Activated CD8-positive, alpha-beta memory T cell treated with anti-CD3 and anti-CD28 coated beads for 4 hours (primary cell): ENCODE results near the gene RAD51B.

Experiments
- DNase-seq, 2 donors: peaks; one replicate each; pipeline ENCODE4 v3.0.0-alpha.2; 2020; ENCODE audit warnings: low read depth in 2 of 2

The RAD51B gene

DNA sequence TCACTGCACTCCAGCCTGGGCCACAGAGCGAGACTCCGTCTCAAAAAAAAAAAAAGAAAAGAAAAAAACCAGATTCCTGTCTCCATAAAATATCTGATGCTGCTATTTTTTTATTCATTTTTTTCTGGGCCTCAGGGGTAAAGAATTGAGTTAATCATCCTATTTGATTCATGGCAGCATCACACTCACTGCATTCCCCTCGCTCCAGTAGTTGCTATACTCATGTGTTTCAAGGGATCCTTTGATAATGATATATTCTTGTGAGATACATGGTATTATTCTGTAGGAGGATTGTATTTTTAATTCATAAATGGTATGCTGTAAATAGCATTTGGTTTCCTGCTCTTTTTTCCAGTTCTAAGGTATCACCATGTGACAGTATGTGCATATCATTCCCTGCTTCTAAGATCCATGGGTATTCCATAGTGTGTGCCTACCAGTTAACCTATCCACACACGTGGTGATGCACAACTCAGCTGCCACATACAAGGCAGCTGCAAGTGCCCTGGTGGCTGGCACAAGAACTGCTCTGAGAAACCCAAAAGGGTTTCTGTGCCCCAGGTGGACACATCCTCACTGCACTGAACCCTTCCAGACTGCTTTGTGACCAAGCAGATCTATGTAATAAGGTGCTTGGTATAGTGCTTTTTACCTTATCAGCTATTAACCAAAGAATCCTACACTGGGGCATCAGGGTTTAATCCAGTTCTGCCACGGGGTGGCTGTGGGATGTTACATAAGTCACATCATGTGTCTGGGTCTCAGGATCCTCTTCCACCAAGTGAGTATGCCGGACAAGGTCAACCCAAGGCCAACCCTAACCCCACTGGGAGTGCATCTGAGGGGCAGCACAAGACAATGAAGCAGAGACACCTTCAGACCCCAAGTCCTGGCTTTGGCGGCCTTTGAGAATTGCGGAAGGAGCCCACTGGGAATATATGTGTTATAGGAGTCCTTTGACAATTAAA is 898.7 kb downstream of the RAD51B start:
- DNase-seq, result no peak

DNA sequence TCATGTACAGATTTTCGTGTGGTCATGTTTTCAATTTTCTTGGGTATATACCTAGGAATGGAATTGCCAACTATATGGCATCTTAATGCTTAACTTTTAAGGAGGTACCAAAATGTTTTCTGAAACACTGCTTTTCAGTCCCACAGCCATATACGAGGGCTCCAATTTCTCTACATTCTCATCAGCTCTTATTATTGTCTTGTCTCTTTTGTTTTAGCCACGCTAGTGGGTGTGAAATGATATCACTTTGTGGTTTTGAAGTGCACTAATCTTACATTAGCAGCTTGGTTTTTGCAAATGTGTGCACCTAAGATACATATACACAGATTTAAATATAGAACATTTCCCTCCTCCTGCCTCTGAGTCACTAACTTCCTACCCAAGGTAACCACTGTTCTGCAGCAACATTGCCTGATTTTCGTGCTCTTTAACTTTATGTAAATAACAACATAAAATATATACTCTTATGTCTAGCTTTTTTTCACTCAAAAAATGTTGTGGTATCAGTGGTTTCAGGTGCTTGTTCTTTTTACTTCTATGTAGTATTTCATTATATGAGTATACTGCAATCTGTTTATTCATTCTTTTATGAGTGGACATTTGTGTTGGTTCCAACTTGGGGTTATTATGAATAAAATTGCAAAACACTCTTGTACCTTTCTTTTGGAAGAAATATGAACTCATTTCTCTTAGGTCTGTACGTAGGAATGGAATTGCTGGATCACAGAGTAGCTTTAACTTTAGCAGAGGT is 900.2 kb downstream of the RAD51B start:
- no peak for DNase-seq

DNA sequence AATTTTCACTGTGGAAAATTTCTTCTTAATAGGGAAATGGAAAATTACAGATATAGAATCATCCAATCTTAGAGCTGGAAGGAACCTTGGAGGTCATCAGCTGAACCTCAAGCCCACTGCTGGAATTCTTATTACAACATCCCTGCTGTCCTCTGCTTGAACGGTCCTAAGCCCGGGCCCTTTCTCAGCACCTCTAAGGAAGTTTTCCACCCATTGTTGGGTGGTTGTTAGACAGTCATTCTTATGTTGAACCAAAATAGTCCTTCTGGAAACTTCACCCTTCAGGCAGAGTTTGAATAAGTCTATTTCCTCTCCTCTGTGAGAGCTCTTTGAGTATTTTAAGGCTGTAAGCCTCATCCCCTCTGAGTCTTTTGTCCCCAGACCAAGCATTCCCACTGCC is 902.6 kb downstream of the RAD51B start:
- no peak for DNase-seq

DNA sequence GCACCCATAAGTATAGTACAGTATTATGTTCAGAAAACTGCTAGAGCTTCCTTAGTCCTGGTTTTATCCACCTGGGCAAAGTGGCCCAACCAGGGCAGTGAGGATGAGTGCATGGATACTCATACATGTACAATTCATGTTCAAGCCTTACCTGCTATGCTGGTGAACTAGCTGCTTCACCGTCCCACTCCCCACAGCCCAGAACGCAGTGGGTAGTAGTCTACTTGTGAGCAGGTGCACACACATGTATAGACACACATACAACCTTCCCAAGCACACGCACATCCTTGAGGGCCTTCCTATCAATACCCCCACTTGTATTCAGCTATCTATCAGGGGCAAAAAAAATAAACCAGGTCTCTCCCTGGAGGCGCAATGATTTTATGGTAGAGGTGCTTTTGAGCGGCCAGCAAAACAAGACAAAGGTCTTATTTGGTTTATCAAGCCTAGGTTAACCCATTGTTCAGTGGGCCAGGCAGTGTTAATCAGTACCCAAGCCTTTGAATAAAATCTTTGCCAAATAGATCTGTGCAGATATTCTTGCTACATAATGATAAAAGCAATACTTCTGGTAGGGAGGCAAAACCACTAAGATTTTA is 903.5 kb downstream of the RAD51B start:
- DNase-seq, result no peak

DNA sequence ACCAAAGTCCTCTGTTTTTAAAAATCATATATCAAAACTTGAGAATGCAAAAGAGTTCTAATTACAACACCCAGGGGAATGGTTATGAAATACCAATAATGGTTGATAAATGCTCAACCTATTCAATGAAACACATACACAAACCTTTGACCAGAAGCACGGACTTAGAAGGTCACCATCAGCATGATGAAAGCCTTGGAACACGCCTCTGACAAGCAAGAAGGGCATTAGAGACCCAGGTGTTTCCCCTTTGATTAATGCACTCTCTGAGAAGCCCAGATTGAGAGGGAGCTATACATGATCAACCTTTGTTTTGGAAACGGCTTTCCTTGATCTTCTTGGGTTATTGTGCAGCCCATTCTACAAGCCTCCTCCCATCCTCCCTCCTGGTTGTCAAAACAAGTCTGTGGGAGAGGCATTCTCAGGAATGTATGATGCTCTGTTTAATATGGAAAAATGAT is 904.3 kb downstream of the RAD51B start:
- no peak for DNase-seq

DNA sequence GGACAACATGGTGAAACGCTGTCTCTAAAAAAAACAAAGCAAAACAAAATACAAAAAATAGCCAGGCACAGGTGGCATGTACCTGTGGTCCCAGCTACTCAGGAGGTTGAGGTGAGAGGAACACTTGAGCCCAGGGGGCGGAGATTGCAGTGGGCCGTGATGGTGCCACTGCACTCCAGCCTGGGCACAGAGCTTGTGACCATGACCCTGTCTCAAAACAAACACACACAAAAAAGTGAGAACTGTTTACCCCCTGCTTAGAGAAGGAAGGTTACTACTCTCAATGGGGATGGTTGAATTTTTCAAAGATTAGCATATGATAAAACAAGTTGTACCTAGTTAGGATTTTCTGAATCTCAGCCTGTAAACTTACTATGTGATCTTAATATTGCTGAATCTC is 905.3 kb downstream of the RAD51B start:
- DNase-seq, result no peak

DNA sequence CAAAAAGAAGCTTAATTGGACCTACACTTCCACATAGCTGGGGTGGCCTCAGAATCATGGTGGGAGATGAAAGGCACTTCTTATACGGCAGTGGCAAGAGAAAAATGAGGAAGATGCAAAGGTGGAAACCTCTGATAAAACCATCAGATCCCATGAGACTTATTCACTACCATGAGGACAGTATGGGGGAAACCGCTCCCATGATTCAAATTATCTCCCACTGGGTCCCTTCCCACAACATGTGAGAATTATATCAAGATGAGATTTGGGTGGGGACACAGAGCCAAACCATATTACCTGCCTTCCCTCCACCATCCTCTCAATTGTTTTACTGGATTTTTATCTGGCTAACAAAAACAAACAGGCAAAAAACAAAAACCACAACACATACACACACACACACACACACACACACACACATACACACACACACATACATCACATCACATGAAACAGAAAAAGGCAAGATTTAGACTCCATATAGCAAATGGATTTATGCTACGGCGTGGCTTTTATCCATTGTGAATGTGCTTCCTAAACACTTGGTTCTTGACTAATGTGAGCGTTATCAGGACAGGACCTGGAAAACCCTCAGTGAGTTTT is 906.6 kb downstream of the RAD51B start:
- no peak for DNase-seq

DNA sequence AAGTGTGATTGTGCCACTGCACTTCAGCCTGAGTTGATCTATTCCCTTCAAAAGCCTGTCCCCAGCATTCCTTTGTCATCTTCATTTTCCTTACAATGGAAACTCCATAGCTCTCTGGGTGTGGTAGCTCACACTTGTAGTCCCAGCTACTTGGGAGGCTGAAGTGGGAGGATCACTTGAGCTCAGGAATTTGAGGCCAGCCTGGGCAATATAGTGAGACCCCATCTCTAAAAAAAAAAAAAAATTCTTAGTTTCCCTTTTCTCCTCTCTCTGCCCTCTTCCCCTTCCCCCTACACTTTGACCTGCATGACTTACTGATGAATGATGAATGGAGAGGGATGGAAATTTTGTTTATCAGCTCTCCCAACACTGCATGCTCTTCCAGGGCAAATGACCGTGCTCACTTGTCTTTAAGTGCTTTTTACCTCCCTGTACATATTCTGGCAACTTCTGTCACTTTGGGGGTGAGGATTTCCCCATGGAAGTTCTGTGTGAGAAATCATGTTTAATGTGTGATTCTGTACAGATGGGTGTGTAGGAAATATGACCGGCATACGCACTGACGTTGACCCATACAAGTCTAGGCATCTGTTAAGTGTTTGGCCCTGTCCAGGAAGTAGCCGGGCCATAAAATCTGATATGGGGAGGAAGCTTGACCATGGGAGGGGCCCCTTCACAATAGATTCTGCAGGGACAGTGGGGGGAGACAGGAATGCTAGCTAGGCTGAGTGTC is 907.9 kb downstream of the RAD51B start:
- no peak for DNase-seq

DNA sequence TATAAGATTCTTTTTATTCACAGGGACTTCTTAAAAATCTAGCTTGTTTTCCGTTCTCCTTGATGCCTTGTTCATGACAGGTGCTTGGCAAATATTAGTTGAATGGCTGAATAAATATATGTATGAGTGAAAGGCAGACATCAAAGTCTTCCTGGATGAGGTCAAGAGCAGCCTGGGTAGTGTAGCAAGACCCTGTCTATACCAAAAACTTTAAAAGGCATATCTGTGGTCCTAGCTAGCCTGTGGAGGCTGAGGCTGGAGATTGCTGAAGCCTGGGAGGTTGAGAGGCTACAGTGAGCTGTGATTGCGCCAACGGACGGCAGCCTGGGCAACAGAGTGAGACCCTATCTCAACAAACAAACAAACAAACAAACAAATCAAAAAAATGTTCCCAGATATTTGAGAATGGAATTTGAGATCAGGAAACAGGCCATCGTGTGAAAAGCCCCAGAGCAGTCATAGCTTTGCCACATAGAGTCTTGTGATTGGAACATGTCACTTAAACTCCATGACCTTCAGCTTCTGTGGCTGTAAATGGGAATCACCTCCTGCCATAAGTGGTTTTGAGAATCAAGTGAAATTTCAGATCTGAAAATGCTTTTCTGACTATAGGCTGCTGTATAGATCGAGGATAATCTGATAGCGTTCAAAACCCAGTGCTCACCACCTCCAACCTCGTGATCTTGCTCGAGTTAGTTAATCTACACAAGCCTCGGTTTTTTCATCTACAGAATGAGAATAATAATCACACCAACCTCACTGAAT is 908.9 kb downstream of the RAD51B start:
- no peak for DNase-seq

DNA sequence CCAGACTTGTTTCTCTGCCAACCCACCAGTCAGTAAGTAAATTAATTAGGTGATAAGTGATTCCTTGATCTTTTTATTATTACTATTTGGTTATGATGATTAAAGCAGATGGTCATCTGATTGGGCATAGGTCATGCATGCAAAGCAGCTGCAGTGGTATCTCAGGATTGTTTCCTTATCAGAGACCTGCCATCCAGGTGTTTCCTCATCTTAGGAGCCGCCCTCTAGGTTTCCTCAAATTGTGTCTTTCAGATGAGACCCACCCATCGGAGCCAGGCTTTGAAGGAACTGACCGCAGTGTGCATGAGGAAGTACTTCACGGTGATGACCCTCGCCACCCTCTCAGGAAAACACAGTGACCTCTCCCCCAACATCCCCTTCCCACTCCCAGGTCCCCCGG is 910.0 kb downstream of the RAD51B start:
- no peak for DNase-seq

DNA sequence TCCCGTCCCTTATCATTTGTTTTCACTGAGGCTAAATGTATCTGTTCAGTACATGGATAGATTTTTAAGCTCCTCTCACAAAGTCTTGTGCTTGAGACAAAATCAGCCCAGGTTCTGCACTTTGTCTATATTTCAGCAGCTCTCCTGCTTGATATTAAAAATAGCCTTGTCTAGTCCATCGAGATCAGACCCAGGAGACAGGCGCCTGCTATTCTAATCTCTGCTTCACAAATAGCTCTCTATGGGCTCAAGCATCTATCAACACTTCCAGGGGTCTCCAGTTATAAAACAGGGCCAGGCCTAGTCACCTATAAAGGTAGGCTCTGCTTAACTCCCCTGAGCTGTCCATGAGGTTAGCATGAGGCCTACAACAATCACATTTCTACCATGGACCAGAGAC is 910.8 kb downstream of the RAD51B start:
- no peak for DNase-seq

DNA sequence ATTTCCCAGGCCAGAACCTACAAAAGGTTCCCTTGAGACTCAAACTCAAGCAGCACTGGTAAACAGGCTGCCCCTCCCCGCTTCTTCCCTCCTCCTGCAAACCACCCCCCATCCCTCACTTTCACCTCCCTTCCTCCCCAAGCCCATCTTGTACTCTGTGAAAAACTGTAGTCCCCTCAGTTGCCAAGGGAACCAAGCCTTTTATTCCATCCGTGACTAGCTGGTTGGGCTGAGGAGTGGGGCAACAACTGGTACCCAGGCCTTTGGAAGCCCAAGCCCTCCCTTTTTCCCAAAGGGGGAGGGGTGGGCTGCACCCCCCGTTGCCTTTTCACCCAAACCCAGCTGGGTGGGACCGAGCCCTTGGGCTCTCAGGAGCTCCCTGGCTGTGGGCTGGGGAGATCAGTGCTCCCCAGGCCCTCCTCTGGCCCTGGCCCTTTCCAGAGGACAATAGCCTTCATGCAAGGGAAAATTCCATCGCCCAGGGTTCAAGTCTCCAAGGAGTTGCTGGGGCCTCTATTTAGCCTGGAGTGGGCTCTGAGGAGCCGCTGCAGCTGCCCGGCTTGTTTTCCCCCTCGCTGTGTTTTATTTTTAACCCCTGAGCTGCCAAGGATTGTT is 911.3 kb downstream of the RAD51B start:
- DNase-seq, result no peak

DNA sequence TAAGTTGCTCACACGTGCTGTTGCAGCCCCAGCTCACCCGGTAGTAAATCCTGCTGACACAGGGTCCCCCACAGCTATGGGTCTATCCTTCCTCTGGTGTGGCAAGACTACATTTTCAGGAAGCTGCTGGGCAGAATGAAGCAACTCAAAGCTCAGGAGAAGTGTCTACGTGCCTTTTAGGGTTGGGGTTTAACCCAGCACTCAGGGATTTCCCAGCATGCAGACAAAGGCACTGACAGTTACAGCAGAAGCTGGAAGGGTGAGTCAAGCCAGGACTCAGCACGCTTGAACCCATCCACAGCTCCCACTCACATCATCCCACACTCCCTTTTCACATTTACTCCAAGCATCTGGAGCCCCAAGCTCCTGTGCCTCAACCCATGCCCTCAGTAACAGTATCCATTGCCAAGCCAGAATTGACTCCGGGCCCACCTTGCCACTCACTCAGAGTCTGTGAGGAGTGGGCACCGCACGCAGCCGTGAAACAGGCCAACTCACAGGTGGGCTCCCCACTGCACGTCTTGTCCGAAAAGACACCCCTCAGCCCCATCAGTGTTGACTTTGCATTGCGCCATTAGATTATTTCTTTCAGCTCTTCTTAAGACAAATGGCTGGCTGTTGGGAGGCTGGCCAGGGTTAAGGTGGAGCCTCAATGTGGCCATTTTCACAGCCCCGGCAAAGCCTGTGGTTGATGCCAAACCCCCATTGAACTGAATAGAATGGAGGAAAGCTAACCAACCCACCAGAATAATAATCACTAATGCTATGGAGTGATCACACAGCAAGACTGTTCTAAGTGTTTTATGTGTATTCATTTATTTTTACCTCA is 913.7 kb downstream of the RAD51B start:
- no peak for DNase-seq

DNA sequence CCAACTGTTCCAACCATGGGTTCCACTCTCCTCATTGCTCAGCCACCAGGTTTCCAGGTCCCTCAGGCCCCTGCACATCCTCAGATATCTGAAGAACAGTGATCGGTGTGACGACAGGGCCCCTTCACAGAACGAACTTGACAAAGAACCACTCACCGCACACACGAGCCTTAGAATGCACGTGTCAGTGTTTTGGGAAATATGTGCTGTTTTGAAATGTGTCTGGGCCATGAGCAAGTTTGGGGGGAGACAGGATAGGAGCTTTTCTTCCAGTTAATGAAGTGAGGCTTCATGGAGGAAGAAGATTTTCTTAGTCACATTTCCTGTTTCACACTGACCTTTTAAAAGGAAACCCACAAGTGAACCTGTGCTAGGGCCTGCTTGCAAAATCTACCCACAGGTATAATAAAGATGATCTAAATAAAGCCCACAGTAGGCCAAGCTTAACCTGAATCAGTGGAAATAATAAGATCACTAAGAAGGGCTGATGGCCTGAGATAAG is 914.7 kb downstream of the RAD51B start:
- peak; percentile 38 to 48 for DNase-seq

DNA sequence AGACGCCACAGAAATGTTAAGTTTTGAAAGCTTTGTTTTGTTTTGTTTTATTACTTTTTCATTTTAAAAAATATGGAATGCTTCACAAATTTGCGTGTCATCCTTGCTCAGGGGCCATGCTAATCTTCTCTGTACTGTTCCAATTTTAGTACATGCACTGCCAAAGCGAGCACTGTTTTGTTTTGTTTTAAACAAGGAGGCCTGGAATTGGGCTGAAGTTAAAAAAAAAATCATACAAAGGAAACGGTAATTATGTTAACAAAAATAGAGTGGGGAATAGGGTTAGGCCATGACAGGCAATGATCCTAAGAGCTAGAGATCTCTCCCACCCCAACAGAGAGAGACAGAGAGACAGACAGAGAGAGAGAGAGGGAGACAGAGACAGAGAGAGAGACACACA is 916.3 kb downstream of the RAD51B start:
- DNase-seq, result no peak

DNA sequence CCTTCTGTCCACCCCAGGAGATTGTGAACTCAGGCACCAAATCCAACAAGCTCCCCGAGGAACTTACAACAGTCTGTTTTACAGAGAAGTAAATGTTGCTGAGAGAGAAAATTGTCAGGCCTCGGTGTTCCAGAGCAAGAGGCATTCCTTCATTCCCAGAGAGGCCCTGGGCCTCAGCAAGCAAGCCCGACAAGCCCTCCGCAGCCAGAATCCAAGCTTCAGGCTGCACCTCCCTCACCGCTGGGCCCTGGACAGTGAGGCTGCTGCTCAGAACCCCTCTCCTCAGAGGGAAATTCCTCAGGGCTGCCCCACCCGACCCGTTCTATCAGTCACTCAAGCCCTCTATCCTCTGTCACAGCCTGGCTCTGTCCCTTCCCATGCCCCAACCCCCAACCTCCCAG is 916.9 kb downstream of the RAD51B start:
- DNase-seq, result no peak

DNA sequence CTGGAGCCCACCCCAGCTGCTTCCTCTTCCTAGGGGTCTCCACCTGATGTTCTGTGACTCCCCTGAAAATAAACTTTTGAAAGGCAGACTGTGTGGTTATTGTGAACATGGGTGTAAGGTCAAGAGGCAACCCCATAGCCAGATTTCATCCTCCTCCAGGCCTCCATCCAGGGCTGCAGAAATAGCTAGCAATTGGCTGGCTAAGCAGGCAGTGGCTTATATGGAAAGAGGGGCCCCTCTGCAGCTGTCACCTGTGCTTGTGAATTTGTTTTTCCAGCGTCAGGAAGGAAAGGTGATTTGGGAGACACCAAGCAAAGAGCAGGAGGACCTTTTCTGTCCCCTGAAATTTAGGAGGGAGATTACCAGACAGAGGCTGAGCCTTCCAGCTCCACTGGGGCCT is 917.5 kb downstream of the RAD51B start:
- no peak for DNase-seq

DNA sequence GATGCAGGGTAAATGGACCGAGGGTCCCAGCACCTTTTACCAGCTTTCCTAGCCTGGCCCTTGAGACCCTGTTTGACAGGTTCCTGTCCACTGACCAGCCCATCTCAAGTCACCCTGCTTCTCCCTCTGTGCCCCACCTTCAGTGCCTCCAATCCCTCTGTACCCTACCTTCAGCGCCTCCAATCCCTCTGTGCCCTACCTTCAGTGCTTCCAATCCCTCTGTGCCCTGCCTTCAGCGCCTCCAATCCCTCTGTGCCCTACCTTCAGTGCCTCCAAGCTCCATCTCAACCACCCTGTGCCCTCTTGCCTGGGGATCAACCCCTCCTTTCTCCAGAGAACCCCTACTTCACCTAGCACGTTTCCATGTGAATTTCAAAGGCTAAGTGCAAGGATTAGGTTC is 919.0 kb downstream of the RAD51B start:
- no peak for DNase-seq

DNA sequence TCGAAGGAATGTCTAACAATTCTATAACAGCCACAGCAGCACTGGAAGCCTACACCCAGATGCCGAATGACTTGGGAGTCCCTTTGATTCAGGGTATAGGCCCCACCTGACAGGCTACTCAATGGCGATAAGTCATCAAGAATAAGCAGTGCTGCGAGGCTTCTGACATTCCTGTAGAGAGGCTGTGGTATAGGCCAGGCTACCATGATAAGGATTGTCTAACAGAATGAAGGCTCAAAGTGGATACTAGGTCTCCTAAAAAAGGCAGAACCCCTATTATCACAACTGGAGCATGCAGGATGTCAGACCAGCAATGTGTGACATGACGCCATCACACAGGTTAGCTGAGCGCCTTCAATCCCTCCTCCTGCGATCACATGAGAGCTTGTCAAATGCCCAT is 920.1 kb downstream of the RAD51B start:
- DNase-seq, result no peak
